ENCODE measurements around the gene RNFT2.

The RNFT2 gene

DNA sequence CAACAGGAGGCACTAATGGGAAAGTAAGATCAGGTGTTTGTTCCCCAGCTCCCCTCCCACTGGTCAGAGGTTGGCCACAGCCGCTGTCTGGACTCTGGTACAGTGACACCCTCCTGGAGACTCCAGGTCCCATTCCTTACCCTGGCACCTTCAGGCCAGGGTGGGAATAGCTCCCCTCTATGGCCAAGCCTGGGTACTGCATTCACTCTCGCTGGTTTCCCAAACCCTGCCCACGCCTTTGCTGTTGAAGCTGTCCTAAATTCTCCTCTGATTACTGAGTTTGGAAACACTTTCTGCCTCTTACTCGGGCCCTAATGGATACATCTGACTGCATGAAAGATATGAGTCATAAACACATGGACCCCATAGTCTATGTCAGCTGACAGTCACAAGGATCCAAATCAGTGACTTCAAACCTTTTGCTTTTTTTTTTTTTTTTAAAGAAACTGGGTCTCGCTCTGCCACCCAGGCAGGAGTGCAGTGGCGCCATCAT, 125.2 kb downstream of the RNFT2 start:
- TF ChIP-seq POLR2A (IDR thresholded peaks at IDR 0.05; ENCODE audit: low read length) (no peak), GATA1 (IDR thresholded peaks at IDR 0.05; ENCODE audit: low read depth, low read length) (no peak)
- peak; percentile 8 to 35 for DNase-seq

DNA sequence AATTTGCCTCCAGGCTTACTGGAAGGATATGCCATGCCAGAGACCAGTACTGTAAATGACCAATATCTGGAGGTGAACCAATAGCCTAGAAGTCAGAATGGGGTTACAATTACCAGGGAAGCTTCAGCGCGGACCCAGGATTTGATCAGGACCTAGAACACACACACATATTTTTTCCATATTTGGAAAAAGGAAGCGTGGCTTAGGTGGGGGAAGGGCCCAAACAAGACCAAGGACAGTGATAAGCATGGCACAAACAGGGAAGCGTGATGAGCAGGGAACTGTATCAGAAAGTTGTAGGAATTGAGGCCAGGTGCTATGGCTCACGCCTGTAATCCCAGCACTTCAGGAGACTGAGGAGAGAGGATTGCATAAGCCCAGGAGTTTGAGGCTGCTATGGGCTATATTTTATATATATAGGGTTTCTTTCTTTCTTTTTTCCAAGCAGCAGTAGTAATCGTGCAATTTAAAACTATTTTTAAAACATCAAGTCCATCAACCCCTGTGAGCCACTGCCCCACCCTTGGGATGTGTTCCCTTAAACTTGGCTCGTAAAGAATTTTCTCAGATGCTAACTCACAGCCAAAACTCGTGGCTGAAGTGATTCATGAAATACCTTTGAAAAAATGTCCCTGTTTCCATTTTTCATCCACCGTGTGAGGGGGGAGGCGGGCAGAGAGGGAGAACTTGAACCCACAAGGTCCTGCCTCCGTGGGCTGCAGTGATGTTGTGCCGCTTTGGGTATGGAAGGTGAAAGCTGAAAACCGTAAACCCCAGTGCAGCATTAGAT, 126.5 kb downstream of the RNFT2 start:
- DNase-seq, result no peak
- TF ChIP-seq POLR2A (IDR thresholded peaks at IDR 0.05; ENCODE audit: low read length), result no peak
- no peak for TF ChIP-seq GATA1 (IDR thresholded peaks at IDR 0.05; ENCODE audit: low read depth, low read length)

DNA sequence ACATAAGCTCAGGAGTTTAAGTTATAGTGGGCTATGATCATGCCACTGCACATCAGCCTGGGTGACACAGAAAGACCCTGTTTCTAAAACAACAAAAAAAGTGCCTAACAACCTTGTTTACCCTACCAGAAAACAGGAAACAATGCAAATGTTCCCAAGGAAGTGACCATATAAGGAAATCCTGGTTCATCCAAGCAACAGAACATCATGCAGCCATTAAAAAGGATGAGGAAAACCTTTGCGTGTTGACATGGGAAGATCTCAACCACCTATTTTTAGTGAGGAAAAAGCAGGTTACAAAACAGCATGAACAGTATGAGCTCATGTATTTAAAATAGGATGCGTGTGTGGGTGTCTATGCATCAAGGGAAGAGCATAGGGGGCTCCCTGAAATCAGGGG, 129.4 kb downstream of the RNFT2 start:
- TF ChIP-seq POLR2A (IDR thresholded peaks at IDR 0.05; ENCODE audit: low read length), result no peak
- TF ChIP-seq GATA1 (IDR thresholded peaks at IDR 0.05; ENCODE audit: low read depth, low read length), result no peak
- DNase-seq, result no peak

DNA sequence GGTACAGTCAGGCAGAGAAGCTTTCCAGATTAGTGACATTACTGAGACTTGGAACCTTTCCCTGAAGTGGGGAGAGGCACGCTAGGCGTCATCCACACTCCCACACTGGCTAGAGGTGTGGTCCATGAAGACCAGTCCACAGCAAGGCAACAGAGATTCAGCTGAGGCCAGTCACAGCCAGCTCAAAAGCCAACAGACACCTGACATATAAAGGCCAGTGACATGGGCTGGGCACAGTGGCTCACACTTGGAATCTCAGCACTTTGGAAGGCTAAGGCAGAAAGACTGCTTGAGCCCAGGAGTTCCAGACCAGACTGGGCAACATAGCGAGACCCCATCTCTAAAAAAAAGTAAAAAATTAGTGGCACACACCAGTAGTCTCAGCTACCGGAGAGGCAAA, 132.2 kb downstream of the RNFT2 start:
- no peak for DNase-seq

DNA sequence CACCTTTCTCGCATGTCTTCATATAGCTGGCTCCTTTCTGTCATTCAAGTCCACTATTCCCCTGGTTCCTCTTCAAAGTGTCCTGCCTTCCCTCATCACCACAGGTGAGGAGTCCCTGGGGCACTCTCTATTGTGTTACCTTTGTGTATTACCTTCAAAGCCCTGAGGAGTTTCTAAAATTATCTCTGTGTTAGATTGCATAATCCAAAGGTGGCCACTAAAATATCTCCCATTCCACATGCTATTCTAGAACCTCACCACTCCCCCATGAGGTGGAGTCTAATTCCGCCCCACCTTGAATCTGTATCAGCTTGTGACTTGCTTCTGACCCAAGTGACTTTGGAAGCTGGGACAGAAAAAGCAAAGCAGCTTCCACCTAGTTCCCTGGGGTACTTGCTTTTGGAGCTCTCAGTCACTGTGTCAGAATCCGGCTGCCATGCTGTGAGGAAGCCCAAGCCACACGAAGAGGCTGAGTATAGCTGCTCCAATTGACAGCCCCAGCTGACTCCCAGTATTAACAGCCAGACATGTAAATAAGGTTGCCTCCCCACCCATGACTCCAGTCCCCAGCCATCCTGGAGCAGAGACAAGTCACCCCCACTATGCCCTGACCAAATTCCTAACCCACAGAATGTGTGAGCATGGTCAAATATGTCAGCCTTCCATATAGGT, 136.3 kb downstream of the RNFT2 start:
- no peak for TF ChIP-seq POLR2A (IDR thresholded peaks at IDR 0.05; ENCODE audit: low read length)
- no peak for DNase-seq

More for the DNA sequence above, 132.2 kb downstream of the RNFT2 start:
- TF ChIP-seq GATA1 (IDR thresholded peaks at IDR 0.05; ENCODE audit: low read depth, low read length), result no peak
- no peak for TF ChIP-seq POLR2A (IDR thresholded peaks at IDR 0.05; ENCODE audit: low read length)

DNA sequence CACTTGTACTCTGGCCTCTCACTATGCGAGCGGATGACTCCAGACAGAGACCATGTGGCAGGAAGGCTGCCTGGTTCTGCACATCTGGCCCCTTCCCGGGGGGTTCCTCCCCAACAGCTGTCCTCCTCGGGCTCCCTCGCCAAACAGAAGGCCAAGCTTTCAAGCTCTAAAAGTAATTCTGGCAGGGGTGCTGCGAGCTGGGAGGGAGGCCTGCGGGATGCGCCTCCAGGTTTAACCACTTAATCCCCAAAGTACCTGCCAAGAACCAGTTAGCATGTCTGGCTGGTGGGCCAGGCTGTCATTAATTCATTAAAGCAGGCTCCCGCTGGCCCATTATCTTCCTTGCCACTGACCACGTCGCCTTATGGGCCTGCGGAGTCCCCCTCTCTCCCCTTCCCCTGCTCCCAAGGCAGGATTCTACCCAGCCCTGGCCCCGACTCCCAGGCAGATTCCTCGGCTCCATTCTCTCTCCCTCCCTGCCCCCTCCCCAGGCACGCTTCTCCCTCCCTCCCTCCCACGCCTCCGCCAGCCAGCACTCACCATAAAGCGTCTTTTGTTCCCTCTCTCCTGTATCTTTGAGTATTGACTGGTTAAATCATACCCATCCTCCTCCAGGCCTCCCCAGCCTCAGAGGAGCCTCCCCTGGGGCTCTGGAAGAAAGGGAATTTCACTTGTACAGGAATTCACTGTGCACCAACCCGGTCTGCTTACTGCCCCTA, 138.2 kb downstream of the RNFT2 start:
- no peak for DNase-seq
- TF ChIP-seq POLR2A (IDR thresholded peaks at IDR 0.05; ENCODE audit: low read length), result no peak
- no peak for TF ChIP-seq GATA1 (IDR thresholded peaks at IDR 0.05; ENCODE audit: low read depth, low read length)

DNA sequence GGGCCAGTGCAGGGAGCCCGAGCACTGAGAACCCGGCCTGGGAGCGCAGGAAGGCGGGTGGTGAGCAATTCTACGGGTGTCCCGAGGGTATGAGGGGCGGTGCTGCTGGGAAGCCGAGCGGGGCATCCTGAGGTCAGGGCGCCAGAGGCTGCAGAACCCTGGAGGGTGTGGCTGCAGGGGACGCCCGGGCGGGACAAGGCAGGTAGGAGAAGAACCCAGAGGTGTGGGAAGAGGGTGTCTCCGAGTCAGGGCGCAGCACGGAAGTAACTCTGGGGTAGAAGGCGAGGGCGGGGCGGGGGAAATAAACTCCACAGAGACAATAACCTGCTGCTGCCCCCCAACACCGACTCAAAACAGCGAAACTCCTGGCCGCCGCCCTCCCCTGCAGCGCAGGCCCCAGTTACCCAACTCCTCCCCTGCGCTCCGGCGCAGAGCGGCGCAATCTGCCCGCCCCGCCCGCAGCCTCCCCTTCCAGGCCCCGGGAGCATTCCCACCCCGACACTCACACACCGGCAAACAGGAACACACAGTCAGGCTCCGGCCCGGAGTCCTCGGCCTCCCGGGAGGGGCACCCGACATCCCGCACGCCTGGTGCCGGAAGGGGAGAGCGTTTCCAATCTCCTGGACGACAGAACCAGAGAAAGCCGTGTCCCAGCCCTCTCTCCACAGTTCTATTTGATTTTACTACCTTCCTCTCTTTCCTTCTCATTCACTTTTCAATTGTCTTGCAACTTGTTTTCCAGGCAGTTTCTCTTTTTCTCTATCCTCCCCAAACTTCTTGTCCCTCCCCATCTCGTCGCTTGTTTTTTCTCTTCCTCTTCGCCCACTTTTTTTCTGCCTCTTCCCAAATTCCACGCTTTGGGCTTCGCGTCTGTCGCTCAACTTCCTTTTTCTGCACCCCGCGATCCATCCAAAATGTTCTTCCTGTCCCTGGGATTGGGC, 140.7 kb downstream of the RNFT2 start:
- DNase-seq, result no peak
- TF ChIP-seq GATA1 (IDR thresholded peaks at IDR 0.05; ENCODE audit: low read depth, low read length) (no peak), POLR2A (IDR thresholded peaks at IDR 0.05; ENCODE audit: low read length) (no peak)

DNA sequence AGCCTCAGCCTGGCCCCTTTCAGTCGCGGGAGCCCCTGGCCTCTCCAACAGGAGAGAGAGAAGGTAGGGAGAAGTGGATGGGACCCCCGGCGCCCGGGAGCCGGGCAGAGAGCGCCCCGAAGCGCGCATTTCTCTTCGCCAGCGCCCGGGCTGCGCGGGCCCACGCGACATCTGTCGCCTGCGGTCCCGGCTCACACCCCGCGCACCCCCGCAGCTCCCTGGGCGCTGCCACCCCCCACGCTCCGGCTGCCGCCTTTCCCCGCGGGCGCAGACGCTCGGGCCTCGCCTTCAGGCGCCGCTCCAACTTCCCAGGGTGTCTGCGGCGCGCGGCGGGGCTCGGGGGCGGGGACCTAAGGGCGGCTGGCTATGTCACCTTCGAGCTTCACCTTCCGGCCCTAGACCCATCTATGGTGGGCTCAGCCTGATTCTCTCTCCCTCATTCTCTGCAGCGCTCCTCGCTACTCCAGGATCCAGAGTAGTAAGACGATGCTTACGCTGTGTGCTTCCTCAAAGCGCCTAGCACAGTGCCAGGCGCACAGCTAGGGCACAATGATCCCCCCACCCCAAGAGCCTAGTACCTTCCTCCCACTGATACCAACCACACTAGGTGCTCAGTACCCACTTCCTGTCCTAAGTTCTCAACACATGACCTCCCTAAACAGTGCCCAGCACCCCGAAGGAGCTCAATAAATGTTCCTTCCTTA, 141.5 kb downstream of the RNFT2 start:
- no peak for DNase-seq
- TF ChIP-seq POLR2A (IDR thresholded peaks at IDR 0.05; ENCODE audit: low read length) (no peak), GATA1 (IDR thresholded peaks at IDR 0.05; ENCODE audit: low read depth, low read length) (no peak)

DNA sequence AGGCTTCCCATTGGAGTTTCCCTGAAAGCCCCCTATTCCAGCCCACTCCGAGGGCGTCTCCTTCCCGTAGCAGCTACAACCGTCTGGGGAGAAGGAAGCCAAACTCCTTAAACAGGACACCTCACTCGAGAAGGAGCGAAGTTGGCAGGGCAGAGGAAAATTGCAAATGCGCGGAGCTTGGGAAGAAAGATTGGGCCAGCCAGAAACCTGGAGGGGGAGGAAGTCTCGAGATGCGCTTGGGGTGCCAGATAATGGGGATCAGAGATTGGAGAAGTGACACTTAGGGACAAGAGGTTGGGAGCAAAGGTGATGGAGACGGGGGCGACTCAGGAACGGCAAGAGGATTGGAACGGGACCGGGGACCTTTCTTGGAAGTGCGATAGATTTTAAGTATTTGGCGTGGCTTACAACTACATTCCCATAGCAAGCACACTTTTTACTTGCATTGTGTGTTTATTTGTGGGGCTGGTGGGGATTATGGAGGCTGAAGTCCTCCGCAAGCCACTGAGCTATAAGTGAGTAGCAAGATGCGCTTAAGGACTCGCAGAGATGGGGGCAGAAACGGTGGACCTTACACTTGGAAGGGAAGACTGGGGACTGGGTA, 142.2 kb downstream of the RNFT2 start:
- DNase-seq, result no peak
- TF ChIP-seq GATA1 (IDR thresholded peaks at IDR 0.05; ENCODE audit: low read depth, low read length), result no peak
- no peak for TF ChIP-seq POLR2A (IDR thresholded peaks at IDR 0.05; ENCODE audit: low read length)

DNA sequence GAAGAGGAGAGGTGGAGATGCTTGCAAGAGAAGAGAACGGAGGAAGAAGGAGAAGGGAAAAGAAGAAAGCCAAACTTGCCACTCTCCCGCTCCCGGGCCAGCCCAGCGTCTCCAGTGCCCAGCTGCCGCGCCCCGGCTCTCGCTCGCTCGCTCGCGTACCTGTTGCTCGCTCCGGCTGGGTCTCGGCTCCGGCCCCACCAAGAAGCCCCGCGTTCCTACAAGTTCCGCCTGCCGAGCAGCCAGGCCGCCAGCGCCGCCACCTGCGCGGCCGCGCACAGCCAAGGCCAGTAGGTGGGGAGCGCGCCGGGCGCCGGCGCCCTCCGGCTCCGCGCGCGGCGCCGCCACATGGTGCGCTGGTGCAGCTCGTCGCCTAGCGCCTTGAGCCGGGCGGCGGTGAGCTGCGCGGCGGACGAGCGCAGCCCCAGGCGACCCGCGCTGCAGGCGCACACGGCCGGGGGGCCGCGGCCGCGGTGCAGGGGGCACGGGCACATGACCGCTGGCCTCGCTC, 142.8 kb downstream of the RNFT2 start:
- DNase-seq, result peak; percentile 40 to 60
- TF ChIP-seq POLR2A (IDR thresholded peaks at IDR 0.05; ENCODE audit: low read length) (no peak), GATA1 (IDR thresholded peaks at IDR 0.05; ENCODE audit: low read depth, low read length) (no peak)

DNA sequence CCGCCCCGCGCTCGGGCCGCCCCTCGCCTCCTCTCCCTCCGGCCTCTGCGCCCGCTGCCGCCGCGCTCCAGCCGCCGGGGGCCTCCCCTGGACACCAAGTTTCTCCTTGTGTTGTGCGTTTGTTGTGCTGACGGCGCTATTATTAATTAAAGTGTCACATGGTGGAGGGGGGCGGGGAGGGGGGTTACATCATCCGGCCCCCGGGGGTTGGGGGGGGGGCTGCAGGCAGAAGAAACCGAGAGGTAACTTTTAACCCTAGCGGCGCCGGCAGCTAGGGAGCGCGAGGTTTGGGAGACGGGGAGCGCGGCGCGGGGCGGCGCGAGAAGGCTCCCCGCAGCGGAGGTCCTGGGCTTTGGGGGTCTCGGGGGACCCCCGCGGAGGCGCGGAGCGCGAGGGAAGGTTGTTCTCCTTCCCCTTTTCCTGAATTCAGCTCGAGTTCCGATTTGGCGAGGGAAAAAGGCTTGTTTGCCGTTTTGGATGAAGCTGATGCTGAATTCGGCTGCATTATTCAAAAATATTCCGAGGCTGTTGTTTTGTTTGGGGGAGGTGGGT, 143.3 kb downstream of the RNFT2 start, which contains the start of gene HRK:
TSS of gene HRK (minus strand) at position 117 of the 552 bp plus-strand sequence. CDS start 134 bp downstream, outside the sequence.
- TF ChIP-seq POLR2A (IDR thresholded peaks at IDR 0.05; ENCODE audit: low read length) (no peak), GATA1 (IDR thresholded peaks at IDR 0.05; ENCODE audit: low read depth, low read length) (no peak)
- DNase-seq, result no peak

Measured in erythroblast (primary cell).